CD4-positive, alpha-beta T cell treated with Interleukin-1 beta for 1 hour (primary cell): Measurements from ENCODE around the gene PDZK1IP1.

Source experiments
- DNase-seq, 2 donors: peaks; one replicate each; pipeline ENCODE4 v3.0.0-alpha.2; 2020 to 2022

PDZK1IP1 gene

GRCh38 chr1:47189844-47190508 lies at the start of gene PDZK1IP1:
Gene PDZK1IP1, minus strand, starts transcription at chr1:47190036. Its CDS starts 104 bp downstream, at chr1:47189932.
- DNase-seq: no peak

- DNase-seq: no peak
Observed at GRCh38 chr1:47238935-47239592, 49.2 kb upstream of the PDZK1IP1 start.

- no peak for DNase-seq
Observed at GRCh38 chr1:47235806-47236205, 46.0 kb upstream of the PDZK1IP1 start.

- no peak for DNase-seq
Observed at GRCh38 chr1:47235241-47235681, 45.4 kb upstream of the PDZK1IP1 start.

GRCh38 chr1:47233186-47233585 lies 43.4 kb upstream of the PDZK1IP1 start:
- DNase-seq: no peak

GRCh38 chr1:47232187-47232874 lies 42.5 kb upstream of the PDZK1IP1 start, which contains the start of gene TAL1:
Gene TAL1, minus strand, starts transcription at chr1:47232225. Its CDS starts 6,337 bp downstream, at chr1:47225888.
- DNase-seq: no peak

GRCh38 chr1:47231301-47232186 lies 41.7 kb upstream of the PDZK1IP1 start:
- DNase-seq: peak in 1 of 2 donors; percentile 40

GRCh38 chr1:47230692-47231300 lies 41.0 kb upstream of the PDZK1IP1 start:
- DNase-seq: no peak

- DNase-seq: no peak
Observed at GRCh38 chr1:47229886-47230691, 40.3 kb upstream of the PDZK1IP1 start.

GRCh38 chr1:47229031-47229885 lies 39.4 kb upstream of the PDZK1IP1 start:
- DNase-seq: no peak

GRCh38 chr1:47228644-47229030 lies 38.8 kb upstream of the PDZK1IP1 start:
- no peak for DNase-seq

- no peak for DNase-seq
Observed at GRCh38 chr1:47227341-47228232, 37.8 kb upstream of the PDZK1IP1 start.

- no peak for DNase-seq
Observed at GRCh38 chr1:47226839-47227215, 37.0 kb upstream of the PDZK1IP1 start.

GRCh38 chr1:47226121-47226838 lies 36.4 kb upstream of the PDZK1IP1 start:
- no peak for DNase-seq

- no peak for DNase-seq
Observed at GRCh38 chr1:47225430-47226100, 35.7 kb upstream of the PDZK1IP1 start.

- DNase-seq: no peak
Observed at GRCh38 chr1:47224676-47225399, 35.0 kb upstream of the PDZK1IP1 start.

GRCh38 chr1:47223921-47224675 lies 34.3 kb upstream of the PDZK1IP1 start:
- DNase-seq: no peak
